Measurements from ENCODE around the gene ACADS. TPM values are rescaled to one million over a fixed set of nuclear protein-coding genes. Genes with fewer than 3 reads are reported as not detected.

Gene ACADS
- total RNA-seq, 2 donors from 2014 or later = 58.6 to 92.6 TPM

DNA sequence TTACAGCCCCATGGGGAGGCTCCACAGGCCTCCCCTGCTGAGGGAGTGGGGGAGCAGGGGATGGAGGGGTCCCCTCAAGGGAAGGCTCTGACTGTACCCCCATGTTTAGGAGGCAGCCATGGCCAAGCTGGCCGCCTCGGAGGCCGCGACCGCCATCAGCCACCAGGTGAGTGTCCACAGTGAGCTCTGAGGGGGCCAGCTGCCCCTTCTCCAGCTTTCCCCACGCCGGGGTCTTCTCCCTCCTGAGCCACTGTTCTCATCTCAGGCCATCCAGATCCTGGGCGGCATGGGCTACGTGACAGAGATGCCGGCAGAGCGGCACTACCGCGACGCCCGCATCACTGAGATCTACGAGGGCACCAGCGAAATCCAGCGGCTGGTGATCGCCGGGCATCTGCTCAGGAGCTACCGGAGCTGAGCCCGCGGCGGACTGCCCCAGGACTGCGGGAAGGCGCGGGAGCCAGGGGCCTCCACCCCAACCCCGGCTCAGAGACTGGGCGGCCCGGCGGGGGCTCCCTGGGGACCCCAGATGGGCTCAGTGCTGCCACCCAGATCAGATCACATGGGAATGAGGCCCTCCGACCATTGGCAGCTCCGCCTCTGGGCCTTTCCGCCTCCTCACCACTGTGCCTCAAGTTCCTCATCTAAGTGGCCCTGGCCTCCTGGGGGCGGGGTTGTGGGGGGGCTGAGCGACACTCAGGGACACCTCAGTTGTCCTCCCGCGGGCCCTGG is 13.6 kb downstream of the ACADS start:
- DNase-seq (ENCODE audit: low spot score) = no peak
- Histone ChIP-seq H3K4me3 (no peak overlapping the region), H3K27ac (no peak overlapping the region), H3K4me1 (no peaks in the 10 kb centered on the region), H3K9me3 (no peaks in the 10 kb centered on the region), H3K27me3 (no peaks in the 10 kb centered on the region), H3K36me3 (peaks cover 23% of the 10 kb centered on the region)
- TF ChIP-seq, protein P1, sequence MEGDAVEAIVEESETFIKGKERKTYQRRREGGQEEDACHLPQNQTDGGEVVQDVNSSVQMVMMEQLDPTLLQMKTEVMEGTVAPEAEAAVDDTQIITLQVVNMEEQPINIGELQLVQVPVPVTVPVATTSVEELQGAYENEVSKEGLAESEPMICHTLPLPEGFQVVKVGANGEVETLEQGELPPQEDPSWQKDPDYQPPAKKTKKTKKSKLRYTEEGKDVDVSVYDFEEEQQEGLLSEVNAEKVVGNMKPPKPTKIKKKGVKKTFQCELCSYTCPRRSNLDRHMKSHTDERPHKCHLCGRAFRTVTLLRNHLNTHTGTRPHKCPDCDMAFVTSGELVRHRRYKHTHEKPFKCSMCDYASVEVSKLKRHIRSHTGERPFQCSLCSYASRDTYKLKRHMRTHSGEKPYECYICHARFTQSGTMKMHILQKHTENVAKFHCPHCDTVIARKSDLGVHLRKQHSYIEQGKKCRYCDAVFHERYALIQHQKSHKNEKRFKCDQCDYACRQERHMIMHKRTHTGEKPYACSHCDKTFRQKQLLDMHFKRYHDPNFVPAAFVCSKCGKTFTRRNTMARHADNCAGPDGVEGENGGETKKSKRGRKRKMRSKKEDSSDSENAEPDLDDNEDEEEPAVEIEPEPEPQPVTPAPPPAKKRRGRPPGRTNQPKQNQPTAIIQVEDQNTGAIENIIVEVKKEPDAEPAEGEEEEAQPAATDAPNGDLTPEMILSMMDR (IDR thresholded peaks at IDR 0.05) = no peak

GRCh38 chr12:120739821-120740613 is 14.4 kb downstream of the ACADS start:
- Histone ChIP-seq H3K4me1 (no peaks in the 10 kb centered on the region), H3K36me3 (peaks cover 23% of the 10 kb centered on the region), H3K27me3 (no peaks in the 10 kb centered on the region), H3K27ac (no peak overlapping the region), H3K4me3 (no peak overlapping the region), H3K9me3 (no peaks in the 10 kb centered on the region)
- TF ChIP-seq, protein P1 (IDR thresholded peaks at IDR 0.05) = no peak
- no peak for DNase-seq (ENCODE audit: low spot score)

GRCh38 chr12:120740871-120741270 is 15.2 kb downstream of the ACADS start:
- no peak overlapping the region for H3K27ac ChIP-seq
- TF ChIP-seq, protein P1 (IDR thresholded peaks at IDR 0.05) = no peak
- DNase-seq (ENCODE audit: low spot score) = no peak

DNA sequence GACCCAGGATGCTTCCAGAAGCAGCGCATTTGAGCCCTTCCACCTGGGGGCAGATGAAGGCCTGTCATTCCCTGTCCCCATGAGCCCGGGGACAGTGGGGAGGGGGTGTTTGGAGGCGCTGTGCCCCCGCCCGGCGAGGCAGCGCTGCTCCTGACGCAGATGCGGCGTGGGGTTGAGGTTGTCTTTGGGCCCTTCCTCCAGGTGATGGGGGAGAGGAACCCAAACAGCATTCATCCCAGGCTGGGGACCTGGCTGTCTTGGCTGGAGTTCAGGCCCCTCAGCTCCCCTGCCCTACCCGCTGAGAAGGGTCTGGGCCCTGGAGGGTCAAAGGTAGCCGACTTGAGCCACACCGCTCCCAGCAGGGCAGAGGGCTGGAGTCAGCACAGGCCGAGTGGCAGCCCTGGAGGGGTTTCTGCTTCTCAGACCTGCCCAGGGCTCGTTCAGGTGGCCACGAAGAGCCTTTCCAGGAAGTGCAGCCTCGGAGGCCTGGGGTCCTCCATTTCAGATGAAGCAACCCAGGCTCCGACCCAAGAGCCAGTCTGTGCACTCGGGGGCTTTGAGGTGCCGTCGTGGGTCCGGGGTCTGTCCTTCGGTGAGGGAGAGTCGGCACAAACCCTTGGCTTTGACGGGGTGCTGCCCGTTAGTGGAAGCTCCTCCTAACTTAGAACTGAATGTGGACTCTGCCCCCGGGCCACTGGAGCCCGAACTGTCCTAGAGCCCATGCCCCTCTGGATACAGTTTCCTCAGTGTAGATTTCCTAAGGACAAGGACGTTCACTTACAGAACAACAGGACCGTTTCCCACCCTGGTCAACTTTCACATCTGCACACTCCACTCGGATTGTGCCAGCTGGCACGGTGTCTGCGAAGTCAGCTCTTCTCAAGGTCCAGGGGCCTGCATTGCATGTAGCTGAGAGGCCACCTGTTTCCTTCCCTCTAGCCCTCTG is 16.1 kb downstream of the ACADS start:
- Histone ChIP-seq H3K27me3 (no peaks in the 10 kb centered on the region), H3K4me3 (no peak overlapping the region), H3K4me1 (no peaks in the 10 kb centered on the region), H3K9me3 (no peaks in the 10 kb centered on the region), H3K36me3 (peaks cover 23% of the 10 kb centered on the region), H3K27ac (no peak overlapping the region)
- TF ChIP-seq, protein P1 (IDR thresholded peaks at IDR 0.05) = no peak
- DNase-seq (ENCODE audit: low spot score) = no peak

More at GRCh38 chr12:120740871-120741270, 15.2 kb downstream of the ACADS start:
- Histone ChIP-seq H3K4me1 (no peaks in the 10 kb centered on the region), H3K27me3 (no peaks in the 10 kb centered on the region), H3K4me3 (no peak overlapping the region), H3K36me3 (peaks cover 23% of the 10 kb centered on the region), H3K9me3 (no peaks in the 10 kb centered on the region)

DNA sequence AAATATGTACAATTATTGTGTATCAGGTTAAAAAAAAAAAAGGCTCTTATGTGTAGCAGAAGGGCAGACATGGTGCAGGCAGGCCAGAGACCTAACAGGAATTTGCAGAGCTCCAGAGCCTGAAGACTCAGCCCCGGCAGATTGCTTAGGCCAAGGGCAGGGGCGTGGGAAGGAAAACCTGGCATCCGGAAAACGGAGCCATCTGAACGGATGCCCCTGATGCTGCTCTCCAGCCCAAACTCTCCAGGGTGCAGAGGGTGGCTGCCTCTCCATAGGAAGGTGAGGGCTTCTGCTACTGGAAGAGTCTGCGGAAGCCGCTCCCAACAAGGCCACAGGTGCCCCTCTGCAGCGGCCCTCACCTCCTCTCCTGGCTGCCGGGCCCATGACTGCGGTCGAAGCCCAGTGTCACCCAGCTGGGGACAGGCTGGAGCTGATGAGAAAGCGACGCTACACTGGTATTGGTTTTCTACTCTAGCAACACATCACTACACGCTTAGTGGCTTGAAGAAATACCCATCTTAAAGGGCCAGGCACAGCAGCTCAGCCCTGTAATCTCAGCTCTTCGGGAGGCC is 19.4 kb downstream of the ACADS start:
- no peaks in the 10 kb centered on the region for H3K27me3 ChIP-seq
- no peaks in the 10 kb centered on the region for H3K4me1 ChIP-seq
- TF ChIP-seq, protein P1 (IDR thresholded peaks at IDR 0.05) = no peak
- no peak overlapping the region for H3K4me3 ChIP-seq
- H3K9me3 ChIP-seq = no peaks in the 10 kb centered on the region
- no peak for DNase-seq (ENCODE audit: low spot score)
- no peaks in the 10 kb centered on the region for H3K36me3 ChIP-seq
- no peak overlapping the region for H3K27ac ChIP-seq

All from right atrium auricular region (tissue), 2 donors.